DOHH2 (cell line): Measurements from ENCODE around the gene OR51E2.

Source experiments
- EZH2phosphoT487 ChIP-seq: fragments of 200-600 bp; sonication (generic); IDR thresholded peaks from 2 replicates; pipeline ENCODE4 v1.6.1; 2017; ENCODE audit warnings: borderline replicate concordance, mild to moderate bottlenecking, antibody characterized with exemption, low read length, moderate library complexity, mixed read lengths
- TF ChIP-seq, protein P1 (sequence below): fragments of 200-600 bp; sonication (generic); IDR thresholded peaks from one replicate; pipeline ENCODE4 v1.5.1; 2014; ENCODE audit warnings: antibody characterized with exemption, mild to moderate bottlenecking, low read depth, low read length; ENCODE audit not compliant: poor library complexity, severe bottlenecking

DNA sequence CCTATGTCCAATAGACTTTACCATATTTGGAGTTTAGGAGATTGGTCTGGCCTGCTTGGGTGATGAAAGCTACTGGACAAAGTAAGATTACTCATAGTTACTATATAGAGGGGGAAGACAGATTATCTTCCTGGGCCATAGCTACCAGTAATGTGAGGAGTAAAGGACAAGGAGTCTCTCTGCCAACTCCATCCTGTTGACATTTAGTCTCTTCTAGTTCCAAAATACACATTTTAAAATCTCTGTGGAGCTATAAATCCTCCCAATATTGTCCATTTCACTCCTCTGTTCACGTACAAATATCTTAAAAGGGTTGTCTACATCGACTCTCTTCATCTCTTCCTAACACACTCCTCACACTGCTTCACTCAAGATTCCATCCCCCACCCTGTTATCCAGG lies 61.5 kb downstream of the OR51E2 start:
- TF ChIP-seq, protein P1, sequence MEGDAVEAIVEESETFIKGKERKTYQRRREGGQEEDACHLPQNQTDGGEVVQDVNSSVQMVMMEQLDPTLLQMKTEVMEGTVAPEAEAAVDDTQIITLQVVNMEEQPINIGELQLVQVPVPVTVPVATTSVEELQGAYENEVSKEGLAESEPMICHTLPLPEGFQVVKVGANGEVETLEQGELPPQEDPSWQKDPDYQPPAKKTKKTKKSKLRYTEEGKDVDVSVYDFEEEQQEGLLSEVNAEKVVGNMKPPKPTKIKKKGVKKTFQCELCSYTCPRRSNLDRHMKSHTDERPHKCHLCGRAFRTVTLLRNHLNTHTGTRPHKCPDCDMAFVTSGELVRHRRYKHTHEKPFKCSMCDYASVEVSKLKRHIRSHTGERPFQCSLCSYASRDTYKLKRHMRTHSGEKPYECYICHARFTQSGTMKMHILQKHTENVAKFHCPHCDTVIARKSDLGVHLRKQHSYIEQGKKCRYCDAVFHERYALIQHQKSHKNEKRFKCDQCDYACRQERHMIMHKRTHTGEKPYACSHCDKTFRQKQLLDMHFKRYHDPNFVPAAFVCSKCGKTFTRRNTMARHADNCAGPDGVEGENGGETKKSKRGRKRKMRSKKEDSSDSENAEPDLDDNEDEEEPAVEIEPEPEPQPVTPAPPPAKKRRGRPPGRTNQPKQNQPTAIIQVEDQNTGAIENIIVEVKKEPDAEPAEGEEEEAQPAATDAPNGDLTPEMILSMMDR = no peak
- TF ChIP-seq EZH2phosphoT487 = no peak
